HG03571 (cell line): ENCODE results near the gene OR2M7.
"Not testable (repeated sequence)": the region's sequence is repeated elsewhere in the genome, so short reads cannot be mapped to it uniquely, and the experiment has no call there.

Experiments used
- ATAC-seq: cut with Tn5 transposase; IDR thresholded peaks from one replicate; pipeline ENCODE4 v1.9.1; 2021; ENCODE audit not compliant: unreplicated experiment

OR2M7 gene

GRCh38 chr1:248324468-248324867 is at the start of gene OR2M7:
Gene OR2M7 (minus strand): TSS chr1:248324568. CDS start chr1:248324568, 0 bp downstream.
- no peak for ATAC-seq

- no peak for ATAC-seq
These were observed 49.4 kb upstream of the OR2M7 start for GRCh38 chr1:248373761-248374160.

GRCh38 chr1:248372394-248372793 is 48.0 kb upstream of the OR2M7 start:
- ATAC-seq: no peak

GRCh38 chr1:248366609-248367008 is 42.2 kb upstream of the OR2M7 start:
- no peak for ATAC-seq

- no peak for ATAC-seq
These were observed 36.9 kb upstream of the OR2M7 start, which contains the start of gene OR2T4 for GRCh38 chr1:248361121-248361715. Gene OR2T4 (plus strand): TSS chr1:248361665. CDS start chr1:248361665, 0 bp downstream.

- no peak for ATAC-seq
These were observed 35.0 kb upstream of the OR2M7 start for GRCh38 chr1:248359415-248359814.

- no peak for ATAC-seq
These were observed 24.1 kb upstream of the OR2M7 start, which contains the start of gene OR14C36 for GRCh38 chr1:248348475-248348874. Gene OR14C36 (plus strand): TSS chr1:248348775. CDS start chr1:248348775, 0 bp downstream.

GRCh38 chr1:248343451-248343850 is 19.1 kb upstream of the OR2M7 start:
- no peak for ATAC-seq

GRCh38 chr1:248316796-248317195 is 7.6 kb downstream of the OR2M7 start:
- no peak for ATAC-seq

GRCh38 chr1:248306740-248307139 is 17.6 kb downstream of the OR2M7 start:
- ATAC-seq: not testable (repeated sequence)

- ATAC-seq: no peak
These were observed 18.3 kb downstream of the OR2M7 start for GRCh38 chr1:248306103-248306502.

GRCh38 chr1:248305672-248306071 is 18.7 kb downstream of the OR2M7 start:
- ATAC-seq: not testable (repeated sequence)

GRCh38 chr1:248303324-248303723 is 21.0 kb downstream of the OR2M7 start, which contains the start of gene OR2T12:
Gene OR2T12 (minus strand): TSS chr1:248303424. CDS start chr1:248295578, 7,846 bp downstream.
- ATAC-seq: no peak

GRCh38 chr1:248288391-248288790 is 36.0 kb downstream of the OR2M7 start:
- no peak for ATAC-seq

GRCh38 chr1:248277876-248278275 is 46.5 kb downstream of the OR2M7 start, which contains the start of gene OR2T33:
Gene OR2T33 (minus strand): TSS chr1:248277976. CDS start chr1:248273814, 4,162 bp downstream.
- ATAC-seq: no peak
